ENCODE data around the gene ITGB2.
"Not testable (repeated sequence)": the region's sequence is repeated elsewhere in the genome, so short reads cannot be mapped to it uniquely, and the experiment has no call there.

The ITGB2 gene

GRCh38 chr21:44916965-44917364, 3.7 kb downstream of the ITGB2 start:
- no peak for DNase-seq (ENCODE audit: insufficient read length, low spot score)
- FAIRE-seq: no peak
- no peak for TF ChIP-seq CTCF (IDR thresholded peaks at IDR 0.05; ENCODE audit: insufficient read depth, missing control alignments)

GRCh38 chr21:44914176-44914874, 6.4 kb downstream of the ITGB2 start:
- no peak for DNase-seq (ENCODE audit: insufficient read length, low spot score)
- TF ChIP-seq CTCF (IDR thresholded peaks at IDR 0.05; ENCODE audit: insufficient read depth, missing control alignments): no peak
- no peak for FAIRE-seq

GRCh38 chr21:44913425-44914175, 7.1 kb downstream of the ITGB2 start:
- FAIRE-seq (no peak), DNase-seq (ENCODE audit: insufficient read length, low spot score) (no peak)

GRCh38 chr21:44912506-44913412, 7.9 kb downstream of the ITGB2 start:
- not testable (repeated sequence) for DNase-seq (ENCODE audit: insufficient read length, low spot score); FAIRE-seq

More at GRCh38 chr21:44913425-44914175, 7.1 kb downstream of the ITGB2 start:
- no peak for TF ChIP-seq CTCF (IDR thresholded peaks at IDR 0.05; ENCODE audit: insufficient read depth, missing control alignments)

GRCh38 chr21:44912158-44912473, 8.6 kb downstream of the ITGB2 start:
- no peak for FAIRE-seq
- DNase-seq (ENCODE audit: insufficient read length, low spot score): no peak
- TF ChIP-seq CTCF (IDR thresholded peaks at IDR 0.05; ENCODE audit: insufficient read depth, missing control alignments): no peak

GRCh38 chr21:44911384-44912157, 9.1 kb downstream of the ITGB2 start:
- TF ChIP-seq CTCF (IDR thresholded peaks at IDR 0.05; ENCODE audit: insufficient read depth, missing control alignments): peak; percentile 22
- FAIRE-seq (no peak), DNase-seq (ENCODE audit: insufficient read length, low spot score) (no peak)

GRCh38 chr21:44911068-44911383, 9.7 kb downstream of the ITGB2 start:
- no peak for FAIRE-seq
- DNase-seq (ENCODE audit: insufficient read length, low spot score): no peak
- no peak for TF ChIP-seq CTCF (IDR thresholded peaks at IDR 0.05; ENCODE audit: insufficient read depth, missing control alignments)
